Endothelial cell (in vitro differentiated cells): ENCODE measurements around the gene KRT14. TPM values are rescaled to one million over a fixed set of nuclear protein-coding genes. Genes with fewer than 3 reads are reported as not detected.
A peak's percentile ranks its signal among the peaks of the same experiment; 100 is the strongest.

Source experiments
- DNase-seq: peaks from one replicate; pipeline ENCODE4 v3.0.0; 2021; ENCODE audit warnings: low spot score
- H3K27ac Mint-ChIP-seq: one replicate; pipeline ENCODE4 v1.8.0; 2021; ENCODE audit warnings: mixed read lengths, inconsistent platforms; ENCODE audit not compliant: unreplicated experiment
- H3K27me3 Mint-ChIP-seq: one replicate; pipeline ENCODE4 v1.8.0; 2021; ENCODE audit warnings: mild to moderate bottlenecking, moderate library complexity, mixed read lengths, inconsistent platforms; ENCODE audit not compliant: unreplicated experiment
- H3K36me3 Mint-ChIP-seq: one replicate; pipeline ENCODE4 v1.8.0; 2021; ENCODE audit warnings: mild to moderate bottlenecking, low read depth, mixed read lengths, inconsistent platforms; ENCODE audit not compliant: unreplicated experiment
- H3K4me1 Mint-ChIP-seq: one replicate; pipeline ENCODE4 v1.8.0; 2021; ENCODE audit warnings: mild to moderate bottlenecking, mixed read lengths, inconsistent platforms; ENCODE audit not compliant: unreplicated experiment
- H3K4me3 Mint-ChIP-seq: one replicate; pipeline ENCODE4 v1.8.0; 2021; ENCODE audit warnings: mild to moderate bottlenecking, mixed read lengths, inconsistent platforms; ENCODE audit not compliant: unreplicated experiment
- H3K9me3 Mint-ChIP-seq: one replicate; pipeline ENCODE4 v1.8.0; 2021; ENCODE audit warnings: mixed read lengths, inconsistent platforms; ENCODE audit not compliant: unreplicated experiment
- CTCF ChIP-seq: fragments of 200-600 bp; sonication (generic); IDR thresholded peaks from one replicate; pipeline ENCODE4 v1.5.0; 2021; ENCODE audit warnings: antibody characterized with exemption; ENCODE audit not compliant: unreplicated experiment
- total RNA-seq: library from RNA; stranded (reverse); fragmentation: NEBNext Ultra II Directional; extraction: Animal tissue kit (Norgen Biotek cat#: 25700); gene quantifications from one replicate; pipeline ENCODE4 v1.2.1, GENCODE V29; 2021; ENCODE audit not compliant: unreplicated experiment

The KRT14 gene
- total RNA-seq, 1 donor from 2014 or later: not detected

DNA sequence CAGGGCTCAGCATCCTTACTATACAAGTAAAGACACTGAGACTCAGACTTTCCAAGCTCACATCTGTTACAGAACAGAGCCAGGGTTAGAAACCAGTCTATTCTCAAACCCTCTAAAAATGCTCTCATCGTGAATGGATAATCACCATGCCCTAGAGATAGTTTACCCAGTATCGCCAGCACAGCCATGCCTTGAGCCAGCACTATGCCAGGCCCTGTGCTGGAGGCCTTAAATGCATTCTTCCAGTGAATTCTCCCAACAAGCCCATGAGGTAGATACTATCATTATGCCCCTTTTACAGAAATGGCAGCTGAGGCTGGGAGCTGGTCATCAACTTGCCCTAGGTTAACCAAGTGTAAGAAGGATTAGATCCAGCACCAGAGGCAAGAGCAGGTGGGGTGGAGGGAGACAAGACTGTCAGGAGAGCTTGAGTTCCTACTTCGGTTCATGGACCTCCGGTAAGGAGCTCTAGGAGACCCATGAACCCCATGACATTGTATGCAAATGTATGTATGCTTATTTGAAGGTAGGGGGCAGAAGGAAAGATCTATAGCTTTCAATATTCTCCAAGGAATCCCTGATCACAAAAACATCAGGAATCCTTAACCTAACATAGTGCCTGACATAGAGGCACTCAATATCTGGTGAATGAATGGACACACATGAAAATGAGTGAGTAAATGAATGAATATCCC is 5.2 kb downstream of the KRT14 start:
- no peak overlapping the region for H3K4me3 Mint-ChIP-seq
- no peaks in the 10 kb centered on the region for H3K4me1 Mint-ChIP-seq
- no peaks in the 10 kb centered on the region for H3K9me3 Mint-ChIP-seq
- H3K27ac Mint-ChIP-seq: no peak overlapping the region
- H3K36me3 Mint-ChIP-seq: no peaks in the 10 kb centered on the region
- DNase-seq: no peak
- H3K27me3 Mint-ChIP-seq: peaks cover 20% of the 10 kb centered on the region
- no peak for TF ChIP-seq CTCF

GRCh38 chr17:41580687-41581365 is 5.9 kb downstream of the KRT14 start:
- Mint-ChIP-seq H3K4me1 (no peaks in the 10 kb centered on the region), H3K4me3 (no peak overlapping the region), H3K27me3 (peaks cover 20% of the 10 kb centered on the region), H3K9me3 (no peaks in the 10 kb centered on the region), H3K36me3 (no peaks in the 10 kb centered on the region), H3K27ac (no peak overlapping the region)
- TF ChIP-seq CTCF: no peak
- no peak for DNase-seq

- H3K36me3 Mint-ChIP-seq: no peaks in the 10 kb centered on the region
- H3K4me3 Mint-ChIP-seq: no peak overlapping the region
- no peaks in the 10 kb centered on the region for H3K9me3 Mint-ChIP-seq
- peaks cover 19% of the 10 kb centered on the region for H3K27me3 Mint-ChIP-seq
- no peak for TF ChIP-seq CTCF
- H3K4me1 Mint-ChIP-seq: no peaks in the 10 kb centered on the region
- no peak for DNase-seq
- peak overlapping the region; percentile 42 for H3K27ac Mint-ChIP-seq
Observed at GRCh38 chr17:41580244-41580575, 6.5 kb downstream of the KRT14 start.

DNA sequence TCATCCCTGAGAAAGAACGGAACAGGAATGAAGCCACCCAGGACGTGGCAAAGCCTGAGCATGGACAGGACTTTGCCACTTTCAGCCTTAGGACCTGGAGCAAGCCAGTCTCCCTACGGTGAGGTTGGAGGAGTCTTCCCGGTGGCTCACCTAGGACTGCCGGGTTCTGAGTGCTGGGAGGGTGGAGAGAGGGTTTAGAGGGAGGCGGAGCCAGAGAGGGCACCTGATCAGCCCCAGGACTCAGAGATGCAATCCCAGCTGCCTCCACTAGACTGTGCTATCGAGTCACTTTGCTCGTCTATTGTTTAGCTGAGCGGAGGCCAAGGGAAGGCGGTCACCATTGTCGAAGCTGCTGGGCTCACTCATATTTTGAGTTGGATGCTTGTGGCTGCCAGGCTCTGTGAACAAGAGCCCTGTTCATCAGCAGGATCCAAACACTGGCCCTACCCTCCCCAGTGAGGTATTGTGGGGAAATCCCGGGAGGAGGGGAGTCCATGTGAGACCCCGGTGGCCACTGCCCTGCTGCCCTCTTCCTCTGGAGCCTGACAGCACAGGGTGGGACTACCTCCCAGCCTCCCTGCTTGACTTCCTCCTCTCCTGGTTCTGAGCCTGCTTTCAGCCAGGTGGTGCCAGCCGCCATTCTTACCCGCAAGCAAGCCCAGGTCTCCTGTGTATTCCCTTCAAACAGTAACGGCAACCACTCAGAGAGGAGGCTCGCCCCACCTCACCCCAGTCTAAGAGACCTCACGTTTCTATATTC is 7.0 kb downstream of the KRT14 start:
- H3K36me3 Mint-ChIP-seq: no peaks in the 10 kb centered on the region
- H3K9me3 Mint-ChIP-seq: no peaks in the 10 kb centered on the region
- DNase-seq: peak; percentile 95
- H3K27ac Mint-ChIP-seq: peak overlapping the region; percentile 42
- H3K4me1 Mint-ChIP-seq: no peaks in the 10 kb centered on the region
- peak; percentile 87 for TF ChIP-seq CTCF
- peaks cover 17% of the 10 kb centered on the region for H3K27me3 Mint-ChIP-seq
- no peak overlapping the region for H3K4me3 Mint-ChIP-seq

DNA sequence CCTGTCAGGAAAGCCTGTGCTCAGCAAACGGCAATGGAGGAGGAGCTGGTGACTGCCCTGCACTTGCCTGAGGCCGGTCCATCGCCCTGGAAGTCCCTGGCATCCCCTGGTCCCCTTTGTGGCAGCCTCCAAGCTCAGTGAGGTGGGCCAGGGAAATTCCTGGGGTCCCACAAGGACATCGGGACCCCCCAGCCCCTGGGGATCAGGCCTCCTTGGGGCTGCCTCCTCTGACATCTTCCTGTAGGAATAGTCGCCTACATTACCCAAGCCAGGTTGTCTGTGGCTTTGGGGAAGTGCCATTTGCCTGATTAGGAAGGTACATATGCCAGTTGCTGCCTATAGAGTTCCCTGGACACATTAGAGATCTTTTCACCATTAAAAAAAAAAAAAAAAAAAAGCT is 7.7 kb downstream of the KRT14 start:
- Mint-ChIP-seq H3K27me3 (peaks cover 17% of the 10 kb centered on the region), H3K27ac (no peak overlapping the region), H3K36me3 (no peaks in the 10 kb centered on the region), H3K4me1 (no peaks in the 10 kb centered on the region), H3K9me3 (no peaks in the 10 kb centered on the region), H3K4me3 (no peak overlapping the region)
- no peak for TF ChIP-seq CTCF
- DNase-seq: no peak
